IMR-90 (cell line): ENCODE results near the gene DAB2. TPM values are rescaled to one million over a fixed set of nuclear protein-coding genes. Genes with fewer than 3 reads are reported as not detected.

Experiments used
- ATAC-seq: fragments of 200-7000 bp; cut with Tn5 transposase; 2 replicates; pipeline ENCODE4 v1.9.1; 2020; ENCODE audit warnings: low read depth, mild to moderate bottlenecking, moderate library complexity
- BruUV-seq: library from RNA; stranded (reverse); fragments of 400-500 nt; replicated peaks from 2 replicates; lab custom pipeline; 2021; lab: Mats Ljungman, UMichigan
- CTCF ChIA-PET: fragments of 300-600 bp; formaldehyde crosslinking; extraction: SDS; loops from one replicate; lab custom pipeline; 2021; ENCODE audit warnings: antibody characterized with exemption; lab: Yijun Ruan, JAX
- POLR2A ChIA-PET: fragments of 300-600 bp; sonication (Branson Sonifier 250); formaldehyde crosslinking; loops from one replicate; lab custom pipeline; 2022; ENCODE audit warnings: antibody characterized with exemption; ENCODE audit not compliant: unreplicated experiment; lab: Charles Lee
- DNase-seq: peaks from one replicate; pipeline ENCODE4 v3.0.0; 2013
- H2AFZ ChIP-seq: replicated peaks from 2 replicates; pipeline ENCODE3; 2013; ENCODE audit warnings: low read length, mild to moderate bottlenecking; ENCODE audit not compliant: poor library complexity
- H2AK5ac ChIP-seq: 2 replicates; pipeline ENCODE4 v1.6.1; 2013; ENCODE audit warnings: low read depth, low read length, inconsistent platforms
- H2AK9ac ChIP-seq: replicated peaks from 2 replicates; pipeline ENCODE3; 2013; ENCODE audit warnings: mild to moderate bottlenecking, low read depth, low read length, moderate library complexity; ENCODE audit not compliant: poor library complexity
- H2BK120ac ChIP-seq: 2 replicates; pipeline ENCODE4 v1.6.1; 2013; ENCODE audit warnings: low read depth, low read length, inconsistent platforms
- H2BK15ac ChIP-seq: 3 replicates; pipeline ENCODE4 v1.6.1; 2013; ENCODE audit warnings: low read depth, low read length, inconsistent platforms
- H2BK20ac ChIP-seq: 2 replicates; pipeline ENCODE4 v1.6.1; 2013; ENCODE audit warnings: low read depth, mild to moderate bottlenecking, inconsistent platforms, low read length, moderate library complexity
- H2BK5ac ChIP-seq: 2 replicates; pipeline ENCODE4 v1.6.1; 2013; ENCODE audit warnings: mild to moderate bottlenecking, low read depth, low read length, inconsistent platforms; ENCODE audit not compliant: poor library complexity, severe bottlenecking
- H3K14ac ChIP-seq: replicated peaks from 2 replicates; pipeline ENCODE4 v1.6.1; 2013; ENCODE audit warnings: low read depth, low read length, inconsistent platforms
- H3K18ac ChIP-seq: 2 replicates; pipeline ENCODE4 v1.6.1; 2013; ENCODE audit warnings: low read depth, low read length, control low read depth
- H3K23ac ChIP-seq: 2 replicates; pipeline ENCODE4 v1.6.1; 2013; ENCODE audit warnings: low read depth, low read length, inconsistent platforms
- H3K27ac ChIP-seq: 2 replicates; pipeline ENCODE4 v1.5.1; 2013; ENCODE audit warnings: mild to moderate bottlenecking, control low read depth, low read length; ENCODE audit not compliant: insufficient read depth
- H3K27me3 ChIP-seq: 2 replicates; pipeline ENCODE4 v1.6.1; 2013; ENCODE audit warnings: low read length; ENCODE audit not compliant: control insufficient read depth, insufficient read depth
- H3K36me3 ChIP-seq: 2 replicates; pipeline ENCODE4 v1.6.1; 2013; ENCODE audit warnings: low read length, mixed read lengths; ENCODE audit not compliant: control insufficient read depth, insufficient read depth
- H3K4ac ChIP-seq: 2 replicates; pipeline ENCODE4 v1.6.1; 2013; ENCODE audit warnings: low read depth, low read length, inconsistent platforms
- H3K4me1 ChIP-seq: 2 replicates; pipeline ENCODE4 v1.6.1; 2013; ENCODE audit warnings: low read length, mixed read lengths; ENCODE audit not compliant: control insufficient read depth, insufficient read depth
- H3K4me2 ChIP-seq: 2 replicates; pipeline ENCODE4 v1.6.1; 2013; ENCODE audit warnings: low read depth, mild to moderate bottlenecking, control low read depth, low read length, moderate library complexity
- H3K4me3 ChIP-seq: 2 replicates; pipeline ENCODE4 v1.5.1; 2013; ENCODE audit warnings: low read depth, mild to moderate bottlenecking, control low read depth, low read length, moderate library complexity; ENCODE audit not compliant: insufficient read depth
- H3K56ac ChIP-seq: 2 replicates; pipeline ENCODE4 v1.6.1; 2013; ENCODE audit warnings: low read length, inconsistent platforms; ENCODE audit not compliant: insufficient read depth; ENCODE audit errors: extremely low read depth
- H3K79me1 ChIP-seq, 2 experiments: 2 replicates each; pipeline ENCODE4 v1.6.1; 2013; ENCODE audit warnings: low read length in 2 of 2, inconsistent platforms in 1 of 2, low read depth in 1 of 2
- H3K9ac ChIP-seq: 2 replicates; pipeline ENCODE4 v1.6.1; 2013; ENCODE audit warnings: low read depth, low read length, control low read depth
- H3K9me1 ChIP-seq: 2 replicates; pipeline ENCODE4 v1.6.1; 2013; ENCODE audit warnings: low read length, inconsistent platforms; ENCODE audit not compliant: insufficient read depth
- H3K9me3 ChIP-seq: 2 replicates; pipeline ENCODE4 v1.6.1; 2013; ENCODE audit warnings: low read length; ENCODE audit not compliant: control insufficient read depth, insufficient read depth
- H4K20me1 ChIP-seq: 2 replicates; pipeline ENCODE4 v1.6.1; 2013; ENCODE audit warnings: low read length, inconsistent platforms; ENCODE audit not compliant: insufficient read depth
- H4K5ac ChIP-seq: 2 replicates; pipeline ENCODE4 v1.6.1; 2013; ENCODE audit warnings: mild to moderate bottlenecking, low read depth, low read length, control low read depth
- H4K8ac ChIP-seq, 2 experiments: 2 replicates each; pipeline ENCODE4 v1.6.1; 2013; ENCODE audit warnings: low read depth in 2 of 2, low read length in 2 of 2, control low read depth in 1 of 2, inconsistent platforms in 1 of 2
- H4K91ac ChIP-seq: 2 replicates; pipeline ENCODE4 v1.6.1; 2013; ENCODE audit warnings: low read depth, low read length, inconsistent platforms; ENCODE audit not compliant: insufficient read depth
- BHLHE40 ChIP-seq: fragments of 150-350 bp; IDR thresholded peaks from 2 replicates; pipeline ENCODE4 v1.6.1; 2016; ENCODE audit warnings: mild to moderate bottlenecking, low read depth, low read length
- CTCF ChIP-seq: conservative IDR thresholded peaks from 2 replicates; pipeline ENCODE4 v1.5.1; 2012; ENCODE audit warnings: mild to moderate bottlenecking, low read depth, low read length, improper control_type of control experiment
- ELK1 ChIP-seq: fragments of 150-350 bp; IDR thresholded peaks from 2 replicates; pipeline ENCODE4 v1.6.1; 2016; ENCODE audit warnings: low read depth, mild to moderate bottlenecking, low read length, moderate library complexity, borderline replicate concordance
- FOS ChIP-seq: fragments of 150-350 bp; IDR thresholded peaks from 2 replicates; pipeline ENCODE4 v1.6.1; 2016; ENCODE audit warnings: low read depth, low read length
- MAFK ChIP-seq: IDR thresholded peaks from 2 replicates; pipeline ENCODE4 v1.6.1; 2012; ENCODE audit warnings: low read depth, low read length, improper control_type of control experiment
- MAZ ChIP-seq: IDR thresholded peaks from 2 replicates; pipeline ENCODE4 v1.6.1; 2012; ENCODE audit warnings: low read depth, mild to moderate bottlenecking, low read length, improper control_type of control experiment, moderate library complexity, borderline replicate concordance
- NFE2L2 ChIP-seq: fragments of 150-350 bp; IDR thresholded peaks from 2 replicates; pipeline ENCODE4 v1.6.1; 2016; ENCODE audit warnings: low read depth, mild to moderate bottlenecking, low read length
- POLR2A ChIP-seq: IDR thresholded peaks from 2 replicates; pipeline ENCODE4 v1.6.1; 2012; ENCODE audit warnings: mild to moderate bottlenecking, low read depth, low read length
- SMC3 ChIP-seq: fragments of 150-350 bp; IDR thresholded peaks from 2 replicates; pipeline ENCODE4 v1.6.1; 2016; ENCODE audit warnings: low read depth, mild to moderate bottlenecking, antibody characterized with exemption, low read length, moderate library complexity
- dilution Hi-C: fragments of 300-500 bp; cut with HindIII; formaldehyde crosslinking; loops from one replicate; pipeline ENCODE4 v1.14.3; 2018; ENCODE audit warnings: low sequenced_read_pairs; ENCODE audit not compliant: unreplicated experiment
- in situ Hi-C: fragments of 300-500 bp; cut with MboI; formaldehyde crosslinking; loops from 3 replicates; pipeline ENCODE4 v1.14.3; 2019; ENCODE audit warnings: low sequenced_read_pairs, inconsistent platforms, mixed read lengths
- intact Hi-C: fragments of 100-400 bp; cut with micrococcal nuclease; formaldehyde crosslinking; loops from 2 replicates; pipeline ENCODE4 v1.10.0; 2022
- polyA plus RNA-seq, 3 experiments: library from polyadenylated mRNA; depleted of rRNA; stranded (reverse); fragments of >200 nt; gene quantifications; 2 replicates each; pipeline ENCODE4 v1.2.3, GENCODE V29; 2012; ENCODE audit warnings: low replicate concordance in 1 of 3
- total RNA-seq: library from RNA; depleted of rRNA; stranded (reverse); fragments of >200 nt; gene quantifications from 2 replicates; pipeline ENCODE4 v1.2.3, GENCODE V29; 2012

Gene DAB2
- total and polyA plus RNA-seq, 2 of the 4 experiments (the other 2 are of a cell fraction): 50.0 to 101 TPM

GRCh38 chr5:39414426-39414825 is 10.4 kb downstream of the DAB2 start:
- Histone ChIP-seq H3K27me3 (no peaks in the 10 kb centered on the region), H2AK9ac (no peak overlapping the region), H3K79me1 (peaks cover 5 to 81% of the 10 kb centered on the region in 2 experiments; a peak in 2 of 4 replicates), H3K23ac (no peak overlapping the region), H3K4me3 (no peak overlapping the region), H3K4me2 (peak overlapping the region; percentile 24; the same call in 1 of the 2 replicates), H4K8ac (no peak overlapping the region), H3K9me1 (peaks cover 18% of the 10 kb centered on the region), H2BK15ac (no peak overlapping the region), H3K4ac (no peak overlapping the region), H4K5ac (no peak overlapping the region), H4K20me1 (peaks cover 78% of the 10 kb centered on the region), H2BK20ac (no peak overlapping the region), H4K91ac (no peak overlapping the region), H3K4me1 (peaks cover 28% of the 10 kb centered on the region), H3K36me3 (peaks cover 11% of the 10 kb centered on the region), H3K9me3 (no peaks in the 10 kb centered on the region), H3K14ac (no peak overlapping the region), H2BK120ac (no peak overlapping the region), H3K27ac (peak overlapping the region; percentile 23; the same call in 1 of the 2 replicates), H3K9ac (no peak overlapping the region), H3K56ac (no peak overlapping the region), H2AFZ (no peak overlapping the region), H2AK5ac (no peak overlapping the region), H2BK5ac (peak overlapping the region; percentile 75), H3K18ac (no peak overlapping the region)
- ChIA-PET CTCF (interaction anchor here (0.7 kb wide), 1 partner anchor 1852 kb away, joined by 3 read pairs; no protein-coding TSS in a partner anchor), POLR2A (interaction anchor here (0.6 kb wide), 1 partner anchor 10 kb away, joined by 3 read pairs; the partner anchor contains the start of gene DAB2)
- DNase-seq: peak; percentile 52
- TF ChIP-seq BHLHE40 (no peak), CTCF (no peak), SMC3 (no peak), MAFK (no peak), POLR2A (no peak), ELK1 (no peak), FOS (no peak), MAZ (no peak), NFE2L2 (no peak)
- dilution Hi-C loops: no loop called here
- no peak for ATAC-seq
- intact Hi-C loops: no loop called here
- no TSS peak for BruUV-seq
- in situ Hi-C loops: no loop called here
